Neural cell (in vitro differentiated cells): ENCODE results near the gene EPHA6. TPM values are rescaled to one million over a fixed set of nuclear protein-coding genes. Genes with fewer than 3 reads are reported as not detected.
"Not testable (repeated sequence)": the region's sequence is repeated elsewhere in the genome, so short reads cannot be mapped to it uniquely, and the experiment has no call there.

Experiments
- H2AFZ ChIP-seq: fragments of 200-600, 300-800 bp; sonication (generic), shearing (Covaris generic); 2 replicates; pipeline ENCODE4 v1.6.0; 2014; ENCODE audit warnings: low read depth, mild to moderate bottlenecking, antibody characterized with exemption, low read length, moderate library complexity
- H3F3A ChIP-seq: fragments of 200-600 bp; shearing (Covaris generic); 2 replicates; pipeline ENCODE4 v1.6.1; 2016; ENCODE audit warnings: mild to moderate bottlenecking, moderate library complexity, mixed read lengths, antibody characterized with exemption, low read length; ENCODE audit not compliant: insufficient read depth, poor library complexity, severe bottlenecking
- H3K27ac ChIP-seq: fragments of 200-600, 300-800 bp; sonication (generic), shearing (Covaris generic); 2 replicates; pipeline ENCODE4 v1.5.1; 2014; ENCODE audit warnings: mild to moderate bottlenecking, low read length, moderate library complexity
- H3K27me3 ChIP-seq: fragments of 300-800, 200-600 bp; sonication (generic), shearing (Covaris generic); 2 replicates; pipeline ENCODE4 v1.6.0; 2014; ENCODE audit warnings: mild to moderate bottlenecking, low read depth, low read length, moderate library complexity; ENCODE audit not compliant: insufficient read depth
- H3K36me3 ChIP-seq: fragments of 300-800, 200-600 bp; sonication (generic), shearing (Covaris generic); 2 replicates; pipeline ENCODE4 v1.5.1; 2014; ENCODE audit warnings: mild to moderate bottlenecking, antibody characterized with exemption, low read length, moderate library complexity; ENCODE audit not compliant: insufficient read depth
- H3K4me2 ChIP-seq: fragments of 300-800, 200-600 bp; sonication (generic), shearing (Covaris generic); 2 replicates; pipeline ENCODE4 v1.6.0; 2014; ENCODE audit warnings: mild to moderate bottlenecking, low read length
- H3K4me3 ChIP-seq: fragments of 300-800, 200-600 bp; sonication (generic), shearing (Covaris generic); 2 replicates; pipeline ENCODE4 v1.5.1; 2014; ENCODE audit warnings: mild to moderate bottlenecking, low read length, moderate library complexity
- H3K79me2 ChIP-seq: fragments of 200-600 bp; shearing (Covaris generic); replicated peaks from 2 replicates; pipeline ENCODE4 v1.6.0; 2014; ENCODE audit warnings: mild to moderate bottlenecking, low read length, moderate library complexity; ENCODE audit not compliant: insufficient read depth
- H3K9ac ChIP-seq: fragments of 300-800, 200-600 bp; sonication (generic), shearing (Covaris generic); 2 replicates; pipeline ENCODE4 v1.6.1; 2016; ENCODE audit warnings: mild to moderate bottlenecking, low read length, mixed read lengths
- H3K9me2 ChIP-seq: fragments of 200-600 bp; shearing (Covaris generic); 2 replicates; pipeline ENCODE4 v1.6.1; 2016; ENCODE audit warnings: mild to moderate bottlenecking, low read length, mixed read lengths; ENCODE audit not compliant: insufficient read depth
- H3K9me3 ChIP-seq: fragments of 200-600, 300-800 bp; sonication (generic), shearing (Covaris generic); 2 replicates; pipeline ENCODE4 v1.6.1; 2016; ENCODE audit warnings: mild to moderate bottlenecking, mixed run types, low read length, moderate library complexity, mixed read lengths
- H4K20me1 ChIP-seq: fragments of 200-600 bp; shearing (Covaris generic); 2 replicates; pipeline ENCODE4 v1.6.1; 2016; ENCODE audit warnings: mild to moderate bottlenecking, mixed run types; ENCODE audit not compliant: insufficient read depth
- EP300 ChIP-seq: fragments of 450-650 bp; conservative IDR thresholded peaks from 2 replicates; pipeline ENCODE4 v1.6.1; 2014; ENCODE audit warnings: antibody characterized with exemption, mild to moderate bottlenecking, moderate library complexity; ENCODE audit not compliant: poor library complexity, severe bottlenecking
- MXI1 ChIP-seq: fragments of 450-650 bp; conservative IDR thresholded peaks from 2 replicates; pipeline ENCODE4 v1.6.1; 2014; ENCODE audit warnings: antibody characterized with exemption, mild to moderate bottlenecking; ENCODE audit not compliant: poor library complexity, severe bottlenecking
- POLR2AphosphoS5 ChIP-seq: IDR thresholded peaks from 2 replicates; pipeline ENCODE4 v1.6.1; 2012
- SMC3 ChIP-seq: fragments of 450-650 bp; conservative IDR thresholded peaks from 2 replicates; pipeline ENCODE4 v1.6.1; 2014; ENCODE audit warnings: antibody characterized with exemption, mild to moderate bottlenecking, moderate library complexity; ENCODE audit not compliant: poor library complexity
- polyA plus RNA-seq: library from polyadenylated mRNA; depleted of rRNA; stranded (reverse); fragments of >200 nt; gene quantifications from 2 replicates; pipeline ENCODE4 v1.2.3, GENCODE V29; 2014
- TF ChIP-seq, protein P1 (sequence below): fragments of 450-650 bp; IDR thresholded peaks from 2 replicates; pipeline ENCODE4 v1.5.1; 2014; ENCODE audit warnings: antibody characterized with exemption, mild to moderate bottlenecking, moderate library complexity; ENCODE audit not compliant: poor library complexity, severe bottlenecking
- TF ChIP-seq, protein P2 (sequence below): IDR thresholded peaks from 2 replicates; pipeline ENCODE4 v1.6.1; 2012; ENCODE audit warnings: borderline replicate concordance

Gene EPHA6
- polyA plus RNA-seq, 1 donor from 2014 or later, result 0.56 TPM

- Histone ChIP-seq H3K27ac (no peak overlapping the region), H3K4me3 (no peak overlapping the region), H3K9me2 (no peaks in the 10 kb centered on the region), H4K20me1 (no peaks in the 10 kb centered on the region), H3K36me3 (no peaks in the 10 kb centered on the region), H3F3A (no peaks in the 10 kb centered on the region), H3K4me2 (no peak overlapping the region), H3K27me3 (no peaks in the 10 kb centered on the region), H3K79me2 (no peaks in the 10 kb centered on the region), H3K9me3 (no peaks in the 10 kb centered on the region), H2AFZ (no peak overlapping the region), H3K9ac (no peak overlapping the region)
- TF ChIP-seq SMC3 (no peak), POLR2AphosphoS5 (peak; percentile 57), EP300 (no peak)
- TF ChIP-seq, protein P1, sequence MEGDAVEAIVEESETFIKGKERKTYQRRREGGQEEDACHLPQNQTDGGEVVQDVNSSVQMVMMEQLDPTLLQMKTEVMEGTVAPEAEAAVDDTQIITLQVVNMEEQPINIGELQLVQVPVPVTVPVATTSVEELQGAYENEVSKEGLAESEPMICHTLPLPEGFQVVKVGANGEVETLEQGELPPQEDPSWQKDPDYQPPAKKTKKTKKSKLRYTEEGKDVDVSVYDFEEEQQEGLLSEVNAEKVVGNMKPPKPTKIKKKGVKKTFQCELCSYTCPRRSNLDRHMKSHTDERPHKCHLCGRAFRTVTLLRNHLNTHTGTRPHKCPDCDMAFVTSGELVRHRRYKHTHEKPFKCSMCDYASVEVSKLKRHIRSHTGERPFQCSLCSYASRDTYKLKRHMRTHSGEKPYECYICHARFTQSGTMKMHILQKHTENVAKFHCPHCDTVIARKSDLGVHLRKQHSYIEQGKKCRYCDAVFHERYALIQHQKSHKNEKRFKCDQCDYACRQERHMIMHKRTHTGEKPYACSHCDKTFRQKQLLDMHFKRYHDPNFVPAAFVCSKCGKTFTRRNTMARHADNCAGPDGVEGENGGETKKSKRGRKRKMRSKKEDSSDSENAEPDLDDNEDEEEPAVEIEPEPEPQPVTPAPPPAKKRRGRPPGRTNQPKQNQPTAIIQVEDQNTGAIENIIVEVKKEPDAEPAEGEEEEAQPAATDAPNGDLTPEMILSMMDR, result no peak
- TF ChIP-seq, protein P2, sequence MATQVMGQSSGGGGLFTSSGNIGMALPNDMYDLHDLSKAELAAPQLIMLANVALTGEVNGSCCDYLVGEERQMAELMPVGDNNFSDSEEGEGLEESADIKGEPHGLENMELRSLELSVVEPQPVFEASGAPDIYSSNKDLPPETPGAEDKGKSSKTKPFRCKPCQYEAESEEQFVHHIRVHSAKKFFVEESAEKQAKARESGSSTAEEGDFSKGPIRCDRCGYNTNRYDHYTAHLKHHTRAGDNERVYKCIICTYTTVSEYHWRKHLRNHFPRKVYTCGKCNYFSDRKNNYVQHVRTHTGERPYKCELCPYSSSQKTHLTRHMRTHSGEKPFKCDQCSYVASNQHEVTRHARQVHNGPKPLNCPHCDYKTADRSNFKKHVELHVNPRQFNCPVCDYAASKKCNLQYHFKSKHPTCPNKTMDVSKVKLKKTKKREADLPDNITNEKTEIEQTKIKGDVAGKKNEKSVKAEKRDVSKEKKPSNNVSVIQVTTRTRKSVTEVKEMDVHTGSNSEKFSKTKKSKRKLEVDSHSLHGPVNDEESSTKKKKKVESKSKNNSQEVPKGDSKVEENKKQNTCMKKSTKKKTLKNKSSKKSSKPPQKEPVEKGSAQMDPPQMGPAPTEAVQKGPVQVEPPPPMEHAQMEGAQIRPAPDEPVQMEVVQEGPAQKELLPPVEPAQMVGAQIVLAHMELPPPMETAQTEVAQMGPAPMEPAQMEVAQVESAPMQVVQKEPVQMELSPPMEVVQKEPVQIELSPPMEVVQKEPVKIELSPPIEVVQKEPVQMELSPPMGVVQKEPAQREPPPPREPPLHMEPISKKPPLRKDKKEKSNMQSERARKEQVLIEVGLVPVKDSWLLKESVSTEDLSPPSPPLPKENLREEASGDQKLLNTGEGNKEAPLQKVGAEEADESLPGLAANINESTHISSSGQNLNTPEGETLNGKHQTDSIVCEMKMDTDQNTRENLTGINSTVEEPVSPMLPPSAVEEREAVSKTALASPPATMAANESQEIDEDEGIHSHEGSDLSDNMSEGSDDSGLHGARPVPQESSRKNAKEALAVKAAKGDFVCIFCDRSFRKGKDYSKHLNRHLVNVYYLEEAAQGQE, result peak; percentile 32
Observed at GRCh38 chr3:97613139-97613538, 798.7 kb downstream of the EPHA6 start.

DNA sequence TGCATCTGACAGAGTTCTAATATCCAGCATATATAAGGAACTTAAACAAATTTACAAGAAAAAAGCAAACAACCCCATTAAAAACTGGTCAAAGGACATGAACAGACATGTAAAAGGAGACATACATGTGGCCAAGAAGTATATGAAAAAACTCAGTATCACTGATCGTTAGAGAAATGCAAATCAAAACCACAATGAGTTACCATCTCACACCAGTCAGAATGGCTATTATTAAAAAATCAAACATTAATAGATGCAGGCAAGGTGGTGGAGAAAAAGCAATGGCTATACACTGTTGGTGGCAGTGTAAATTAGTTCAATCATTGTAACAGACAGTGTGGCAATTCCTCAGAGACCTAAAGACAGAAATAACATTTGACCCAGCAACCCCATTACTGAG lies 806.1 kb downstream of the EPHA6 start:
- not testable (repeated sequence) for H4K20me1 ChIP-seq, H3K27me3 ChIP-seq, H3K27ac ChIP-seq, H3K4me2 ChIP-seq, H3K9me2 ChIP-seq, H3F3A ChIP-seq, H3K36me3 ChIP-seq, H3K9ac ChIP-seq, H3K9me3 ChIP-seq, H3K4me3 ChIP-seq, H3K79me2 ChIP-seq, H2AFZ ChIP-seq

DNA sequence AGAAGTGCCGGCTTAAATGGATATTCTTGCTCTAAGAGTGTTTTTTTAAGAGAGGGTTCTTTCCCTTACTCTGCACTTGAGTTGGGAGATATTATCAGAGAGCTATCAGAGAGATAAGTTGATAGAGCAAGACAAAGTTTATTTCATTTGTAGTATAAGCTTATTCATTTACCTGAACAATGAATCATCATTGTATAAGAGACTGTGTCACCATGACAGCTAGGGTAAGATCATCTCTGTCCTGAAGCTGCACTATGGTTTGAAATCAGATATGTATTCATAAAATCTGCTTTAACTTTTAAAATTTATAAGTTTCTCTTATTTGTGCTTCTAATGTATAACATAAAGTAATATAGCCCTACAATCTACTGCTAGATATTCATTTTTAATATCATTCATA lies 822.1 kb downstream of the EPHA6 start:
- TF ChIP-seq MXI1 (no peak), SMC3 (no peak)
- H3K9me2 ChIP-seq, result no peaks in the 10 kb centered on the region

More for the DNA sequence above, 822.1 kb downstream of the EPHA6 start:
- no peak overlapping the region for H2AFZ ChIP-seq
- no peaks in the 10 kb centered on the region for H3F3A ChIP-seq
- no peaks in the 10 kb centered on the region for H3K9me3 ChIP-seq
- no peaks in the 10 kb centered on the region for H3K36me3 ChIP-seq
- H3K27me3 ChIP-seq, result no peaks in the 10 kb centered on the region
- no peak overlapping the region for H3K27ac ChIP-seq
- H4K20me1 ChIP-seq, result no peaks in the 10 kb centered on the region
- no peak overlapping the region for H3K9ac ChIP-seq
- no peaks in the 10 kb centered on the region for H3K79me2 ChIP-seq
- no peak overlapping the region for H3K4me3 ChIP-seq
- no peak overlapping the region for H3K4me2 ChIP-seq
